OCI-LY3 (cell line): ENCODE results near the gene ORAI1.
A peak's percentile ranks its signal among the peaks of the same experiment; 100 is the strongest.
"Not testable (repeated sequence)": the region's sequence is repeated elsewhere in the genome, so short reads cannot be mapped to it uniquely, and the experiment has no call there.

Experiments used
- H2AFZ ChIP-seq: fragments of 200-600, 300-600 bp; shearing (Covaris generic); 2 replicates; pipeline ENCODE4 v1.6.0; 2014; ENCODE audit warnings: antibody characterized with exemption, low read depth, low read length
- H3K27ac ChIP-seq: fragments of 200-600, 300-600 bp; sonication (generic); 2 replicates; pipeline ENCODE4 v1.5.1; 2014; ENCODE audit warnings: mild to moderate bottlenecking, low read length, moderate library complexity, mixed read lengths
- H3K27me3 ChIP-seq: fragments of 200-600, 300-600 bp; sonication (generic); 2 replicates; pipeline ENCODE4 v1.6.1; 2014; ENCODE audit warnings: low read depth, low read length, mixed read lengths
- H3K36me3 ChIP-seq: fragments of 200-600, 300-600 bp; sonication (generic); replicated peaks from 2 replicates; pipeline ENCODE3; 2014; ENCODE audit warnings: low read depth, low read length, mixed read lengths
- H3K4me1 ChIP-seq: fragments of 300-600, 200-600 bp; sonication (generic); 2 replicates; pipeline ENCODE4 v1.6.1; 2014; ENCODE audit warnings: low read length, mixed read lengths
- H3K4me2 ChIP-seq: fragments of 200-600, 300-600 bp; sonication (generic); 2 replicates; pipeline ENCODE4 v1.6.1; 2014; ENCODE audit warnings: low read length, mixed read lengths
- H3K4me3 ChIP-seq: fragments of 300-600, 200-600 bp; sonication (generic); 2 replicates; pipeline ENCODE4 v1.5.1; 2014; ENCODE audit warnings: antibody characterized with exemption, mild to moderate bottlenecking, low read length, moderate library complexity
- H3K79me2 ChIP-seq: fragments of 300-600, 200-600 bp; shearing (Covaris generic); 2 replicates; pipeline ENCODE4 v1.6.1; 2014; ENCODE audit warnings: mild to moderate bottlenecking, low read length, mixed read lengths
- H3K9ac ChIP-seq: fragments of 300-600, 200-600 bp; shearing (Covaris generic); 2 replicates; pipeline ENCODE4 v1.6.0; 2014; ENCODE audit warnings: mild to moderate bottlenecking, low read length, moderate library complexity
- H3K9me3 ChIP-seq: fragments of 200-600, 300-600 bp; shearing (Covaris generic); 2 replicates; pipeline ENCODE4 v1.6.1; 2014; ENCODE audit warnings: low read length, mixed read lengths; ENCODE audit not compliant: insufficient read depth
- H4K20me1 ChIP-seq: fragments of 200-600, 300-600 bp; sonication (generic); 2 replicates; pipeline ENCODE4 v1.6.1; 2016; ENCODE audit warnings: low read length, mixed read lengths; ENCODE audit not compliant: insufficient read depth
- CTCF ChIP-seq: fragments of 200-600, 300-600 bp; sonication (generic); IDR thresholded peaks from 2 replicates; pipeline ENCODE4 v1.5.1; 2014; ENCODE audit warnings: antibody characterized with exemption, low read length, low read depth
- EZH2phosphoT487 ChIP-seq: fragments of 200-600 bp; shearing (Covaris generic); IDR thresholded peaks from 2 replicates; pipeline ENCODE4 v1.6.1; 2018; ENCODE audit warnings: antibody characterized with exemption, mixed run types, low read depth

Gene ORAI1

GRCh38 chr12:121678716-121679300 is 52.5 kb downstream of the ORAI1 start:
- H3K27ac ChIP-seq, result no peak overlapping the region
- H2AFZ ChIP-seq, result 0 out of 2 replicates have a peak overlapping the region, but pooled peaks have one; percentile 7

GRCh38 chr12:121679661-121680197 is 53.4 kb downstream of the ORAI1 start:
- H3K27me3 ChIP-seq, H2AFZ ChIP-seq, H3K4me2 ChIP-seq, H3K36me3 ChIP-seq, H3K9me3 ChIP-seq, H3K9ac ChIP-seq, H4K20me1 ChIP-seq, H3K4me1 ChIP-seq, H3K79me2 ChIP-seq, H3K27ac ChIP-seq, H3K4me3 ChIP-seq: not testable (repeated sequence)

More at GRCh38 chr12:121678716-121679300, 52.5 kb downstream of the ORAI1 start:
- Histone ChIP-seq H3K4me2 (no peak overlapping the region), H3K27me3 (no peaks in the 10 kb centered on the region), H3K79me2 (no peaks in the 10 kb centered on the region), H3K9me3 (no peaks in the 10 kb centered on the region), H3K36me3 (no peaks in the 10 kb centered on the region), H4K20me1 (no peaks in the 10 kb centered on the region), H3K9ac (no peak overlapping the region), H3K4me3 (no peak overlapping the region), H3K4me1 (no peaks in the 10 kb centered on the region)
- TF ChIP-seq EZH2phosphoT487, result no peak
- no peak for TF ChIP-seq CTCF

GRCh38 chr12:121688966-121689365 is 62.6 kb downstream of the ORAI1 start:
- no peaks in the 10 kb centered on the region for H4K20me1 ChIP-seq
- H2AFZ ChIP-seq, result no peak overlapping the region
- H3K27me3 ChIP-seq, result no peaks in the 10 kb centered on the region
- no peak overlapping the region for H3K9ac ChIP-seq
- no peak overlapping the region for H3K27ac ChIP-seq
- TF ChIP-seq CTCF (no peak), EZH2phosphoT487 (no peak)
- no peaks in the 10 kb centered on the region for H3K36me3 ChIP-seq
- peaks cover 13% of the 10 kb centered on the region for H3K4me1 ChIP-seq
- no peaks in the 10 kb centered on the region for H3K9me3 ChIP-seq
- no peak overlapping the region for H3K4me3 ChIP-seq
- no peaks in the 10 kb centered on the region for H3K79me2 ChIP-seq
- no peak overlapping the region for H3K4me2 ChIP-seq

- TF ChIP-seq CTCF, result no peak
- no peak for TF ChIP-seq EZH2phosphoT487
- no peak overlapping the region for H3K4me3 ChIP-seq
- no peaks in the 10 kb centered on the region for H3K27me3 ChIP-seq
- H3K4me1 ChIP-seq, result peaks cover 13% of the 10 kb centered on the region
- H3K27ac ChIP-seq, result no peak overlapping the region
- no peaks in the 10 kb centered on the region for H3K79me2 ChIP-seq
- H3K36me3 ChIP-seq, result no peaks in the 10 kb centered on the region
- no peak overlapping the region for H3K9ac ChIP-seq
- H3K9me3 ChIP-seq, result no peaks in the 10 kb centered on the region
- H2AFZ ChIP-seq, result no peak overlapping the region
- H3K4me2 ChIP-seq, result no peak overlapping the region
- no peaks in the 10 kb centered on the region for H4K20me1 ChIP-seq
These were observed 63.1 kb downstream of the ORAI1 start for GRCh38 chr12:121689430-121689829.
